ENCODE results near the gene TPM3.

- no peak for TF ChIP-seq CTCF (IDR thresholded peaks at IDR 0.05)
- TF ChIP-seq POLR2A (IDR thresholded peaks at IDR 0.05) = no peak
- TF ChIP-seq POLR2AphosphoS5 (IDR thresholded peaks at IDR 0.05; ENCODE audit: insufficient read depth in 1 of 2, low read depth in 1 of 2) = no peak
These were observed 33.5 kb upstream of the TPM3 start for GRCh38 chr1:154225370-154225769.

Data from vagina (tissue), 2 donors.